Measurements from ENCODE around the gene CDK19.
A peak's percentile ranks its signal among the peaks of the same experiment; 100 is the strongest.
"Not testable (repeated sequence)": the region's sequence is repeated elsewhere in the genome, so short reads cannot be mapped to it uniquely, and the experiment has no call there.

Gene CDK19

DNA sequence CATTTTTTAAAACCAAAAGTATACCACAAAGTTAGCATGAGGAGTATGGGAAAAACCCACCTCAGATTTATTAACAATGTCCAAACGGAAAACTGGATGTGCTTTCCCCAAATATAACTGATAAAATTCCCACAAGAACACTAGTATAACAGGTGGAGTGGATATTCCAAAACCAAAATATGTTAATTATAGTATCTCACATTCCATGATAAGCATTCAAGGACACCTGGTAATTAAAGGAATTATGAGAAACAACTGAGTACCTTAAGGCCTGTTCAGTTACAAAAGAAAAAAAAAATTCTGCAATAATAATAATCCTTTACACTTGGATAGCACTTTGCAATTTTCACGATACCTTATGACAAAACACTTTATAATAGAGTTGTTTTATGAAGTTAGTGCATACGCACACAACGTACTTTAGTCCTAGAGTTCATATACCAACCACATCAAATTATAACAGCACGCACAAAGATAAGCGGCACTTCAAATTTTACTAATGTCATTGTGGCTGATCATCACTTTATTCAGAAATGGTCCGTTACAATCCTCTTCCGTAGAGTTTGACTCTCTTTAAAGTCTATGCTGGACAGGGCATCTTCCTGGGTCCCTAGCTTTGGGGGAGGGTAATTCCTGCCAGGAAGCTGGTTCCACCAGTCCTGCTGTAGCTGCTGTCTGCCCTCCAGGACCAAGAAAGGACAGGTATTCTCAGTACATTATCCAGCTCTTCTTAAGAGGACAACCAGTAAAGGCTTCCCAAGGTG lies 1.7 kb downstream of the CDK19 start:
- no peak for DNase-seq

DNA sequence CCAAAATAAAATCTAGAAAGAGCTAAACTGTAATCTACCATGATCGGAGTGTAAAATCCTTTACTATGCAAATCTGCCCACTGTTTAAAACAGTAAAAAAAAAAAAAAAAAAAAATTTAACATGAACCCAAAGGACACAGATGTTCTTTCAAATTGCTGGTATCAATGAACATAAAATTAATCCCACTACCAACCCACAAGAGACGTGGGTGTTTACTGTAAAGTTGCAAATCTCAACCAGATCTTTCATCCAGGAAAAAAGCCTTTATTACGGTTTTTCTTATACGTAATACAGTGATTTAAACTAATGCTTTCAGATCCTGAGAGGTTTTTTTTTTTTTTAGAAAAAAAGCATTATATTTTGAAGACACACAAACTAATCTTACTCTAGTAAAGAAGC lies 2.5 kb downstream of the CDK19 start:
- DNase-seq = no peak

DNA sequence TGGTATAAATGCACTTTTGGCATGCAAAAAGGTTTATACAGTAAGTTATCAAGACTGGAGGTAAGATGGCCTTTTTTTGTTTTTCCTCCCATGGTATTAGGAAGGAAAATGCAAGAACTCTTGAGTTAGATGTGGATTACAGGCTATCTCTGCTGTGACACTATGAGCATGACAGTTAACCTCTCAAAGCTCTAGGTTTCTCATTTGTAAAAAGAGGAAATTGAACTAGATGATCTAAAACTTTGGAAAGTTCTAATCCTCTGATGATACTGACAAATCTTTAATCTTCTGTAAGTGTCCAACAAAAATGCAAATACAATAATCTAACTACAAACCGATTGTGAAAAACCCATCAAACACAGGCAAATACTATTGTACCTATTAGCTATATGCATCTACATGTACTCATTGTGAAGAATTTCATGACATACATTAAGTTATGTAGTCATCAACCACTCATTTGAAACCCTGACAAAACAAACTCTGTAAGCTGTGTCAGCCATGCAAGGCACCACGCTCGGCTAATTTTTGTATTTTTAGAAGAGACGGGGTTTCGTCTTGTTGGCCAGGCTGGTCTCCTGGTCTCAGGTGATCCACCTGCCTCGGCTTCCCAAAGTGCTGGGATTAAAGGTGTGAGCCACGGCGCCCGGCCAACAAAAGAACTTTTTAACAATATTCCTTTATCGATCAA lies 4.2 kb downstream of the CDK19 start:
- DNase-seq = no peak

DNA sequence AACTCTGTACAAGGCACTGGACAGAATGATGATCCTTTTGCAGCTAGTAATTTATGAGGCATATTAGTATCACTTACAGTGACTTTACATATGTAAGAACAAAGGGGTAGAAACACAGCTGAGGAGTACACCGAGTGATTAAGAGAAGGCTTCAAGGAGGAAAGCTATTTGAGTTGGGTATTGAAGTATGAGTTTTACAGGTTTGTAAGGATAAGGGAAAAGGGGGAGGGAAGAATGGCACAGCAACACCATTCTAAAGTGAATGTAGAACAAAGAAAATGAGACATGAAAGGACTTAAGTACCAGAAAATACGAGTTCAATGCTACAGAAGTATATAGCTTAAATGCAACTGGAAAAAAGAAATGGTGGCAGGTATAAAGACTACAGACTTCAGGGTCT lies 5.5 kb downstream of the CDK19 start:
- DNase-seq = no peak

DNA sequence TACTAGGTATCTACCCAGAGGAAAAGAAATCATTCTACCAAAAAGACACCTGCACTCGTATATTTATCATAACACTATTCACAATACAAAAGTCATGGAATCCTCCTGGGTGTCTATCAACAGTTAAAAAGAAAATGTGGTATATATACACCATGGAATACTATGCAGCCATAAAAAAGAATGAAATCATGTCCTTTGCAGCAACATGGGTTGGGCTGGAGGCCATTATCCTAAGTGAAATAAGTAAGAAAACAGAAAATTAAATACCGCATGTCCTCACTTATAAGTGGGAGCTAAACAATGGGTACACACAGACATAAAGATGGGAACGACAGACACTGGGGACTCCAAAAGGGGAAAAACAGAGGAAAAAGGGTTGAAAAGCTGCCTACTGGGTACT lies 13.1 kb downstream of the CDK19 start:
- DNase-seq = not testable (repeated sequence)

DNA sequence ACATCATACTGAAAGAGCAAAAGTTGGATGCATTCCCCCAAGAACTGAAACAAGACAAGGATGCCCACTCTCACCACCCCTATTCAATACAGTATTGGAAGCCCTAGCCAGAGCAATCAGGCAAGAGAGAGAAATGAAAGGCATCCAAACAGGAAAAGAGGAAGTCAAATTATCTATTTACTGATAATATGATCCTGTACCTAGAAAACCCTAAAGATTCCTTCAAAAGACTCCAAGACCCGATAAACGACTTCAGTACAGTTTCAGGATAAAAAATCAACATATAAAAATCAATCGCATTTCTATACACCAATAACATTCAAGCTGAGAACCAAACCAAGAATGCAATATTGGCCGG lies 14.5 kb downstream of the CDK19 start:
- no peak for DNase-seq

DNA sequence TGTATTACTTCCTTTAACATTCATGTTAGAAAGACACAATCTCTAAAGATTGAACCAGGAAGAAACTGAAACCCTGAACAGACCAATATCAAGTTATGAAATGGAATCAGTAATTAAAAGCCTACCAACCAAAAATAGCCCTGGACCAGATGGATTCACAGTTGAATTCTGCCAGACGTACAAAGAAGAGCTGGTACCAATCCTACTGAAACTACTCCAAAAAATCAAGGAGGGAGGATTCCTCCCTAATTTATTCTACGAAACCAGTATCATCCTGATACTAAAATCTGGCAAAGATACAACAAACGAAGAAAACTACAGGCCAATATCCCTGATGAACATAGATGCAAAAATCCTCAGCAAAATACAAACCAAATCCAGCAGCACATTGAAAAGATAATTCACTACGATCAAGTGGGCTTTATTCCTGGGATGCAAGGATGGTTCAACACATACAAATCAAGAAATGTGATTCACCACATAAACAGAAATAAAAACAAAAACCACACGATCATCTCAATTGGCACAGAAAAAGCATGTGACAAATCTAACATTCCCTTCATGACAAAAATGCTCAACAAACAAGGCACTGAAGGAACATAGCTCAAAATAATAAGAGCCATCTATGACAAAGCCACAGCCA lies 15.0 kb downstream of the CDK19 start:
- no peak for DNase-seq

DNA sequence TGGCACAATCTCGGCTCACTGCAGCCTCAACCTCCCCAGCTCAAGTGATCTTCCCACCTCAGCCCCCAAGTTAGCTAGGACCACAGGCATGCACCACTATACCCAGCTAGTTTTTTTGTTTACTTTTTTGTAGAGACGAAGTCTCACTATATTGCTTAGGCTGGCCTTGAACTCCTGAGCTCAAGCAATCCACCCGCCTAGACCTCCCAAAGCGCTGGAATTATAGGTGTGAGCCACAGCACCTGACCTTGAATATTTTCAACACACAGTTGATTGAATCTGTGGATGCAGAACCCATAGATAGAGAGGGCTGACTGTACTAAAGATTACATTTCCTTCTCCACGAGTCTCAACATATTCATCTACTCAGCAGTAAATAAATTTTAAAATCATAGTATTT lies 15.6 kb downstream of the CDK19 start:
- DNase-seq = no peak

DNA sequence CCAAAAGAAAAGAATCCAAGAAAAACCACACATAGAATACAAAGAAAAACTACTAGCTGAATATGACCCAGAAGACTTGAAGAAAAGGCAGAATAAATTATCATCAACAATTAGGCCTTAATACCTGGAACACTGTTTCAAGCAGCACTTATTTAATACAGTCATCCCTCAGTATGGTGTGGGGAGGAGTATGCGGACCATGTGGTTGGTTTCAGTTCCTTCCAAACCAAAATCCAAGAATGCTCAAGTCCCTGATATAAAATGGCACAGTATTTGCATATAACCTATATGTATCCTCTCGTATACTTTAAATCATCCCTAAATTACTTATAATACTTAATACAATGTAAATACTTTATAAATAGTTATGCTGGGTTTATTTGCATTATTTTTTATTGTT lies 16.1 kb downstream of the CDK19 start:
- DNase-seq = no peak

DNA sequence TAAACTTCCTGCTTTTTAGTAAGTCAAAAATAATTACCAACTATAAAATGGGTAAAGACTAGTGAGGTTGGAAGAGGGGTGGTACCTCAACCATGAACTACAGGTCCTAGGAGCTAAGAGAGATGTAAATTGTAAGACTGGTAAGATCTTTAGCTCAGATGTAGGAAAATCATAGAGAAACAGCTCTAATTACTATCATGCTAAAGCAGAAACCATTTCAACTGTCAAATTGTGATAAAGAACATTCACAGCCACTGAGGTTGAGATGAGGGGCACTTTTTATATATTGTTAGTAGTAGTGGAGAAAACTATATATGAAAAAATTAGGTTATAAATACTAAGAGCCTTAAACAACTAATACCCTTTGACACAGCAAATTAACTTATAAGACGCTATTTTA lies 20.0 kb downstream of the CDK19 start:
- DNase-seq = no peak

DNA sequence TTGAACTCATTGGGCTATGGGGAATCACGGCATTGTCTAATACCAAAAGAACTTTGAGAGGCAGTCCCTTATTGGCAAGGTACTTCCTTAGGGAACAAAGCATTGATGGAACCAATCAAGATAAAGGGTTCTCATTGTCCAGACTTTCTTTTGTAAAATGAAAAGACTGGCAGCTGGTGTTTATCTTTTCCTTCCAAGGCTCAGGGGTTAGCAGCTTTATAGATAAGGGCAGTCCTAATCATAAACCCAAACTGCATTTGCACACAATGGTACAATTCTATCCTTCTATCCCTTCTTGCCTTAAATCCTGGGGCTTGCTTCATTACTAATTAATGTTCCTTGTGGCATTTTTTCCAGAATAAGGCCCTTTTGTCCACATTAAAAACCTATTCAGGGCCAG lies 28.6 kb downstream of the CDK19 start:
- no peak for DNase-seq

DNA sequence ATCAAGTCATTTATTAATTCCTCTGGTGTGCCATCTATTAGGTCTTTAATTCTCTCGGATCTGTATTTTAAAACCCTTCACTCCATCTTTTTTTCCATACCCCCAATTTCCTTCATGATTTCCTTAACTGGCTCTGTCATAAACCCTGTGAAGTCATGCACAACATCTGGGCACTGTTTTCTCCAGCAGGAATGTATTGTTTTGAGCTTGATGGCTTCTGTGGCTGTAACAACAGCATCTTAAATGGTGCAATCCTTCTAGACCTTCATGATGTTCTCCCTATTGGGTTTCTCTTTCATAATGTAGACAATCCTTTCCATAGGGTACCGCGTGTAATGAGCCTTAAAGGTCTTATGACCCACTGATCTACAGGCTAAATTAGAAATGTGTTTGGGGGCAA lies 29.0 kb downstream of the CDK19 start:
- DNase-seq = no peak

DNA sequence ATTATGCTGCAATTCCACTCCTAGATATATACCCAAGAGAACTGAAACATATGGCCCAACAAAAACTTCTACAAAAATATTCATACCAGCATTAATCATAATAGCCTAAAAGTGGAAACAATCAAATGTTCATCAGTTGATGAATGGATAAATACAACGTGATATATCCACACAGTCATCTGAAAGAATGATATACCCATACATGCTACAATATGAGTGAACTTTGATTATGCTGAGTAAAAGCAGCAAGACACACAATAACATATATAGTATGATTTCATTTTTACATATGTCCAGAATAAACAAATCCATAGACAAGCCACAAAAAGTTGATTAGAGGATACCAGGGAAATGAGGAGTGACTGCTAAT lies 30.7 kb downstream of the CDK19 start:
- DNase-seq = peak; percentile 1

DNA sequence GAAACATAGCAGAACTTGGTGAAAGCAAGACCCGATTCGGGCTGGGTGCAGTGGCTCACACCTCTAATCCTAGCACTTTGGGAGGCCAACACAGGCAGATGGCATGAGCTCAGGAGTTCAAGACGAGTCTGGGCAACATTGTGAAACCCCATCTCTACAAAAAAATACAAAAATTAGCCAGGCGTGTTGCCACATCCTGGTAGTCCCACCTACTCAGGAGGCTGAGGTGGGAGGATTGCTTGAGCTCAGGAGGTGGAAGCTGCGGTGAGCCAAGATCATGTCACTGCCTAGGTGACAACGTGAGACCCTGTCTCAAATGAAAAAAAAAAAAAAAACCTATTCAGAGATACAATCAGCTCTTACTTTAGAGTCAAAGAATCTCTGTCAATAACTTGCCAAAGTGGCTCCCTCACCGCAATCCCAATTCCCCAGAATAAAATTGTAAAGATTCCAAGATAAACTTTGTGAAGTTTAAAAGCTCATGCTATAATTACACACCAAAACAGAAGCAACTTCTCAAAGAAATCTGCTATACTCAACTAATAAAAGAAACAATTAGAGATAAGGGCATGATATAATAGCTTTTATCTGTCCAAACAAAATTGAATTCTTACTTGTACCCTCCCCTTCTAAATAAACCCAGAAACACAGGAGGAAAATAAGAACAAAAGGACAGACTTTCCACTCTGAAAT lies 33.6 kb downstream of the CDK19 start:
- peak; percentile 17 for DNase-seq

DNA sequence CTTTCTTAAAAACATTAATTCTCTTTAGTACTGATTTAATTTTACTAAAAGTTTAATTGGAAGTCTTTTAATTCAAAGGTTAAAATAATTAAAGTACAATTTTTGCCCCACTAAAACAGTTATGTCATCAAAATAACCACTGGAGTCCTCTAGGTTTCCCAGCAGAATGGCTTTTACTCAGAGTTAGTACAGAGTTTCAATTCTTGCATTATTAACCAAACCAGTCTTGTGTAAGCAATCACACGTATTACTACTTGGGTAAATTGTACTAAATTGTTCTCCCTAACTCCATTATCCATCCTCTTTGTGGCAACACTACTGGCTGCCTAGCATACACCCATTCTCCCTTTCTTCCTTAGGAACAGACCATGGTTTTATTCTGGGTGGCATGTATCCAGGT lies 36.9 kb downstream of the CDK19 start:
- DNase-seq = no peak

DNA sequence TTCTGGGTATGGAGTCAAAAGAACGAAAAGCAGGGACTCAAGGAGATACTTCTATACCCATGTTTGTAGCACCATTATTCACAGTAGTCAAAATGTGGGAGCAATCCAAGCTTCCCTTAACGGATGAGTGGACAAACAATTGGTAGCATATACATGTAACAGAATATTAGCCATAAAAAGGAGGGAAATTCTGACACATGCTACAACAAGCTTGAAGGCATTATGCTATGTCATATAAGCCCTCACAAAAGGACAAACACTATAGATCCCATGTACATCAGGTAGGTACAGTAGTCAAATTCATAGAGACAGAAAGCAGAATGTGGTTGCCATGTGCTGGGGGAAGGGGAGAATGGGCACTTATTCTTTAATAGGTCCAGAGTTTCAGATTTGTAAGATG lies 37.6 kb downstream of the CDK19 start:
- no peak for DNase-seq

DNA sequence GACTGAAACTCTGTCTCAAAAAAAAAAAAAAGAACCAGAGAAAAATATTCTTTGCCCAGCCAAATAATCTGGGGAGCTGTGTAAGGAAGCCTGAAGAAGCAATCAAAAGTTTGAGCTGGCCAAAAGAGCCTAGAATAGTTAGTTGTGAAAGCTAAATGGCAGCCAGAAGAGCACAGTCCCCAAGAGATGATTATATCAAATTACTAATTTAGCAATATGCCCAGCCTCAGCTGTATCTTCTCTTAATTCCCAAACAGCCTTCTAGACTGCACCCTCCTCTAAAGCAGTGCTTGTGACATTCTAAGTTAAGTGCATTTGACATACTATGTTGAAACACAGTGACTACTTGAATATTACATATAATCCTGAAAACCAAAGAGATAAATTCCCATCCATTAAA lies 38.9 kb downstream of the CDK19 start:
- no peak for DNase-seq

DNA sequence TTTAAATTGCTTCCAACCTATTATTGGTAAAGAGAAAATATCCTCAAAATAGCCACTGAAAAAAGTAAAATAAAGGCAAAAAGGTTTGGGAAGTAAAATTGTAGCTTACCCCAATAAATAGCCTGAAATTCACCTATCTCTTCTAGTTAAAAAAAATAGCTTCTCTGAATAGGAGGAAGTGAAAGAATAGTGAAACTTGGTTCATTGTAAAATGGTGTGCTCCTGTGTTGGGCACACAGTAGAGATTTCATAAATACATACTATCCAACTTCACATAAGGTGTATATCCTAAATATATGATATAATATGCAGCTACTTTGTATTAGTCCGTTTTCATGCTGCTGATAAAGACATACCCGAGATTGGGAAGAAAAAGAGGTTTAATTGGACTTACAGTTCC lies 45.3 kb downstream of the CDK19 start:
- DNase-seq = no peak

DNA sequence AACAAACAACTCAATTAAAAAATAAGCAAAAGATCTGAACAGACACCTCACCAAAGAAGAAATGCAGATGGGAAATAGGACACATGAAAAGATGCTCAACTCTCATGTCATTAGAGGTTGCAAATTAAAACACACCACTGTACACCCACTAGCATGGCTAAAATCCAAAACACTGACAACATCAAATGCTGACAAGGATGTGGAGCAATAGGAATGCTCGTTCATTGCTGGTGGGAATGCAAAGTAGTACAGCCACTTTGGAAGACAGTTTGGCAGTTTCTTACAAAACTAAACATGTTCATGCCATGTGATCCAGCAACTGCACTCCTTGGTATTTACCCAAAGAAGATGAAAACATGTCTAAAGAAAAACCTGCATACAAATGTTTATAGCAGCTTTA lies 47.2 kb downstream of the CDK19 start:
- no peak for DNase-seq

DNA sequence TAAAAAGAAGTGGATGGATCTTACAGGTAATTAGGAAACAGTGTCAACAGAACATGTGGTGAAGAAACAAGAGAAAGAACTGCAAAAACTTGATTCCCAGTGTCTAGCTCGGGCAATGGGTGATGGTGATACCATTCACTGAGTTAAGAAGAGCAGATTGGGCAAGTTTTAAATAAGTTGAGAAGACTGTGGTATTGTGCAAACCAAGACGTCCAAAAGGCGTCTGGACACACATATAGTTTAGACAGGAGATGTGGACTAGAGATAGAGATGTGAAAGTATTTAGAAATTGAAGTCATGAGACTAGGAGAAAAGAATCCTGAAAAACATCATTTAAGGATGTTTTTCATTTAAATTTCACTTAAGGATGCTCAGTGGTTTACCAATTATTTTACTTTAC lies 53.9 kb downstream of the CDK19 start:
- no peak for DNase-seq

DNA sequence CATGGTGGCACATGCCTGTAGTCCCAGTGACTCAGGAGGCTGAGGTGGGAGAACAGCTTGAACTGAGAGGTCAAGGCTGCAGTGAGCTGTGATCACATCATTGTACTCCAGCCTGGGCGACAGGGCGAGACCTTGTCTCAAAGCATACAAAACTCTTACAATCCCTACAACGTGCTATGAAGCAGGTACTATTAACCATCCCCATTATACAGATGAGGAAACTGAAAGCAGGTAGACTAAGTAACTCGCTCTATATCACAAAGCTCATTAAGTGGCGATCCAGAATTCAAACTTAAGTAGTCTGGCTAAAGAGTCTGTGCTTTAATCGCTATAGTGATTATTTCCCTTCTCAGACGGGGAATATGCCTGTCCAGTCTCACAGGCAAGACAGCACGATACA lies 54.7 kb downstream of the CDK19 start:
- DNase-seq = no peak

DNA sequence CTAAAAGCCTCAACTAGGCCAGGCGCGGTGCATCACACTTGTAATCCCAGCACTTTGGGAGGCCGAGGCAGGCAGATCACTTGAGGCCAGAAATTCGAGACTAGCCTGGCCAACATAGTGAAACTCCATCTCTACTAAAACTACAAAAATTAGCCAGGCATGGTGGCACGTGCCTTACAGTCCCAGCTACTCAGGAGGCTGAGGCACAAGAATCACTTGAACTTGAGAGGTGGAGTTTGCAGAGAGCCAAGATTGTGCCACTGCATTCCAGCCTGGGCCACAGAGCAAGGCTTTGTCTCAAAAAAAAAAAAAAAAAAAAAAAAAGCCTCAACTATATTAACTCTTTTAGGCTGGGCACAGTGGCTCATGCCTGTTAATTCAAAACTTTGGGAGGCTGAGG lies 55.2 kb downstream of the CDK19 start:
- not testable (repeated sequence) for DNase-seq

DNA sequence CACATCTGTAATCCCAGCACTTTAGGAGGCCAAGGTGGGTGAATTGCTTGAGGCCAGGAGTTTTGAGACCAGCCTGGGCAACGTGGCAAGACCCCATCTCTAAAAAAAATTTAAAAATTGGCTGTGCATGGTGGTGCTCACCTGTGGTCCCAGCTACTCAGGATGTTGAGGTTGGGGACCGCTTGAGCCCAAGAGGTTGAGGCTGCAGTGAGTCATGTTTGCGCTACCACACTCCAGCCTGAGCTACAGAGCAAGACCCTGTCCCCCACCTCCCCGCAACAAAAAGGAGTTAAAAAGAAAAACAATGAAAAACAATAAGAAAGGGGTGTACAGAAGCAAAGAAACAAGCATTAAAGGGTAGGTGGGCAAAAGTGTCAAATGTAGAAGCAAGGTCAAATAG lies 57.3 kb downstream of the CDK19 start:
- DNase-seq = no peak

DNA sequence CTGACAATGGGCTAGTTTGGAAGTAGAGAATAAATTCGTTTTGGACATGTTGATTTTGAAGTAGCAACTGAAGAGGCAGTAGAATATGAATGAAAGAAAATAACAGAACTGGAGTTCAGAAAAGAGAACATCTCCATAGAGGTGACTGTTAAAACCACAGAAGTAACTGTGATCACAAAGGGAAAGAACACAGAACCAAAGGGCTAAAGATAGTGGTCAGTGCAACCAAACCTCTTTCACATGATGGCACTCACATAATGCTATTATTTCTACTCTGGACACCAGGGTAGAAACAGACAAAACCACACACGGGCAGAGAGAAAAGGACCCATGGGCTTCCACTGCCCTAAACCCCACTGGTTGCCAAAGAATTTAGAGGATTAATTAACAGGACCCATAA lies 58.5 kb downstream of the CDK19 start:
- no peak for DNase-seq

Data from activated CD4-positive, alpha-beta T cell treated with anti-CD3 and anti-CD28 coated beads, Interleukin-2, Interleukin-6, amounts not matched to agents 100 ng/mL and 50 ng/mL, durations not matched to agents 16 hours and 8 hours (primary cell).